Measurements from ENCODE around the gene SCFD2.

SCFD2 gene

GRCh38 chr4:52824270-52824602 is 541.6 kb downstream of the SCFD2 start:
- TF ChIP-seq CTCF (IDR thresholded peaks at IDR 0.05; ENCODE audit: low read length) (no peak), EZH2 (IDR thresholded peaks at IDR 0.05; ENCODE audit: borderline replicate concordance, low read length) (no peak)

GRCh38 chr4:52823702-52824092 is 542.2 kb downstream of the SCFD2 start:
- H3K79me2 ChIP-seq (ENCODE audit: insufficient read depth, low read length): no peaks in the 10 kb centered on the region
- no peak overlapping the region for H3K27ac ChIP-seq (ENCODE audit: low read depth, low read length, poor library complexity, severe bottlenecking)
- H3K36me3 ChIP-seq (ENCODE audit: insufficient read depth, low read length): no peaks in the 10 kb centered on the region
- TF ChIP-seq CTCF (IDR thresholded peaks at IDR 0.05; ENCODE audit: low read length) (no peak), EZH2 (IDR thresholded peaks at IDR 0.05; ENCODE audit: borderline replicate concordance, low read length) (no peak)
- H3F3A ChIP-seq (ENCODE audit: insufficient read depth, low read length): no peaks in the 10 kb centered on the region
- no peak overlapping the region for H2AFZ ChIP-seq (ENCODE audit: low read length)
- H3K4me3 ChIP-seq (ENCODE audit: low read depth, low read length, poor library complexity, severe bottlenecking): no peak overlapping the region
- no peak overlapping the region for H3K9ac ChIP-seq (ENCODE audit: low read length)
- no peaks in the 10 kb centered on the region for H3K9me3 ChIP-seq (ENCODE audit: low read length)
- no peaks in the 10 kb centered on the region for H3K9me2 ChIP-seq (ENCODE audit: low read depth, low read length)
- no peak overlapping the region for H3K4me2 ChIP-seq (ENCODE audit: low read length)
- no peaks in the 10 kb centered on the region for H3K27me3 ChIP-seq (ENCODE audit: insufficient read depth, low read length)
- H4K20me1 ChIP-seq (ENCODE audit: insufficient read depth, low read length): no peaks in the 10 kb centered on the region
- no peaks in the 10 kb centered on the region for H3K4me1 ChIP-seq (ENCODE audit: insufficient read depth, low read length, severe bottlenecking)

More at GRCh38 chr4:52824270-52824602, 541.6 kb downstream of the SCFD2 start:
- no peaks in the 10 kb centered on the region for H4K20me1 ChIP-seq (ENCODE audit: insufficient read depth, low read length)
- no peak overlapping the region for H3K27ac ChIP-seq (ENCODE audit: low read depth, low read length, poor library complexity, severe bottlenecking)
- H3K9me3 ChIP-seq (ENCODE audit: low read length): no peaks in the 10 kb centered on the region
- no peaks in the 10 kb centered on the region for H3F3A ChIP-seq (ENCODE audit: insufficient read depth, low read length)
- no peak overlapping the region for H2AFZ ChIP-seq (ENCODE audit: low read length)
- H3K27me3 ChIP-seq (ENCODE audit: insufficient read depth, low read length): no peaks in the 10 kb centered on the region
- H3K4me3 ChIP-seq (ENCODE audit: low read depth, low read length, poor library complexity, severe bottlenecking): no peak overlapping the region
- no peak overlapping the region for H3K4me2 ChIP-seq (ENCODE audit: low read length)
- no peaks in the 10 kb centered on the region for H3K4me1 ChIP-seq (ENCODE audit: insufficient read depth, low read length, severe bottlenecking)
- H3K79me2 ChIP-seq (ENCODE audit: insufficient read depth, low read length): no peaks in the 10 kb centered on the region
- H3K36me3 ChIP-seq (ENCODE audit: insufficient read depth, low read length): no peaks in the 10 kb centered on the region
- H3K9me2 ChIP-seq (ENCODE audit: low read depth, low read length): no peaks in the 10 kb centered on the region
- H3K9ac ChIP-seq (ENCODE audit: low read length): no peak overlapping the region
